ENCODE data around the gene GAS6.
"Not testable (repeated sequence)": the region's sequence is repeated elsewhere in the genome, so short reads cannot be mapped to it uniquely, and the experiment has no call there.

DNA sequence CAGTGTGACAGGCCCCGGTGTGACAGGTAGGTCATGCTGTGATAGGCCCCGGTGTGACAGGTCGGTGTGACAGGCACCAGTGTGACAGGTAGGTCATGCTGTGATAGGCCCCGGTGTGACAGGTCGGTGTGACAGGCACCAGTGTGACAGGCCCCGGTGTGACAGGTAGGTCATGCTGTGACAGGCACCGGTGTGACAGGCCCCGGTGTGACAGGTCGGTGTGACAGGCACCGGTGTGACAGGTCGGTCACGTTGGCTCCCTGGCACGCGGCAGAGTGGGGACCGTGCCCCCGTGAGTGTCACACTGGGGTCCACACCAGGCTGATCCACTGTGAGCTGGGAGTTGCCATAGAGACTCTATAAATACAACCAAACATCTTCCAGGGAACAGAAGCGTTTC, 29.9 kb downstream of the GAS6 start:
- TF ChIP-seq, protein P1, sequence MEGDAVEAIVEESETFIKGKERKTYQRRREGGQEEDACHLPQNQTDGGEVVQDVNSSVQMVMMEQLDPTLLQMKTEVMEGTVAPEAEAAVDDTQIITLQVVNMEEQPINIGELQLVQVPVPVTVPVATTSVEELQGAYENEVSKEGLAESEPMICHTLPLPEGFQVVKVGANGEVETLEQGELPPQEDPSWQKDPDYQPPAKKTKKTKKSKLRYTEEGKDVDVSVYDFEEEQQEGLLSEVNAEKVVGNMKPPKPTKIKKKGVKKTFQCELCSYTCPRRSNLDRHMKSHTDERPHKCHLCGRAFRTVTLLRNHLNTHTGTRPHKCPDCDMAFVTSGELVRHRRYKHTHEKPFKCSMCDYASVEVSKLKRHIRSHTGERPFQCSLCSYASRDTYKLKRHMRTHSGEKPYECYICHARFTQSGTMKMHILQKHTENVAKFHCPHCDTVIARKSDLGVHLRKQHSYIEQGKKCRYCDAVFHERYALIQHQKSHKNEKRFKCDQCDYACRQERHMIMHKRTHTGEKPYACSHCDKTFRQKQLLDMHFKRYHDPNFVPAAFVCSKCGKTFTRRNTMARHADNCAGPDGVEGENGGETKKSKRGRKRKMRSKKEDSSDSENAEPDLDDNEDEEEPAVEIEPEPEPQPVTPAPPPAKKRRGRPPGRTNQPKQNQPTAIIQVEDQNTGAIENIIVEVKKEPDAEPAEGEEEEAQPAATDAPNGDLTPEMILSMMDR (IDR thresholded peaks at IDR 0.05): not testable (repeated sequence)
- TF ChIP-seq POLR2A (IDR thresholded peaks at IDR 0.05): not testable (repeated sequence)
